GM12878 (cell line): Measurements from ENCODE around the gene PDGFA. TPM values are rescaled to one million over a fixed set of nuclear protein-coding genes. Genes with fewer than 3 reads are reported as not detected.

Experiments used
- ATAC-seq: fragments of 200-7000 bp; cut with Tn5 transposase; 3 replicates; pipeline ENCODE4 v1.9.1; 2020; ENCODE audit warnings: mild to moderate bottlenecking, moderate library complexity
- BruUV-seq: library from RNA; stranded (reverse); fragments of 400-500 nt; replicated peaks from 2 replicates; lab custom pipeline; 2021; lab: Mats Ljungman, UMichigan
- CTCF ChIA-PET: fragments of 300-600 bp; sonication (Branson Sonifier 250); formaldehyde crosslinking; extraction: SDS; loops from one replicate; lab custom pipeline; 2021; ENCODE audit warnings: inconsistent platforms; lab: Yijun Ruan, JAX
- POLR2A ChIA-PET: fragments of 350-600 bp; formaldehyde crosslinking; extraction: SDS; loops from one replicate; lab custom pipeline; 2021; ENCODE audit warnings: inconsistent platforms; lab: Charles Lee
- RAD21 ChIA-PET: fragments of 300-600 bp; sonication (Branson Sonifier 250); formaldehyde crosslinking; loops from one replicate; lab custom pipeline; 2023; ENCODE audit warnings: antibody characterized with exemption; ENCODE audit not compliant: unreplicated experiment; lab: Charles Lee
- SMC1A ChIA-PET: fragments of 300-600 bp; sonication (Branson Sonifier 250); formaldehyde crosslinking; loops from one replicate; lab custom pipeline; 2023; ENCODE audit not compliant: unreplicated experiment, uncharacterized antibody; lab: Charles Lee
- DNase-seq: peaks from one replicate; pipeline ENCODE4 v3.0.0-alpha.2; 2011; ENCODE audit warnings: low read depth, low spot score
- FAIRE-seq: peaks from 3 replicates; lab custom pipeline; 2011; peaks lifted over from hg19 to GRCh38; lab: Jason Lieb, UNC
- H2AFZ ChIP-seq: 2 replicates; pipeline ENCODE4 v1.6.0; 2011; ENCODE audit warnings: low read depth, low read length, control low read depth; ENCODE audit not compliant: control insufficient read depth
- H3K27ac ChIP-seq: 2 replicates; pipeline ENCODE4 v1.5.1; 2011; ENCODE audit warnings: control low read depth; ENCODE audit not compliant: control insufficient read depth, insufficient read depth
- H3K27me3 ChIP-seq, 2 experiments: replicated peaks in 1 of 2; 2 replicates each; pipeline versions ENCODE4 v1.6.0 to v1.6.1; 2011; ENCODE audit warnings: low read length in 1 of 2; ENCODE audit not compliant: control insufficient read depth in 2 of 2, insufficient read depth in 2 of 2
- H3K36me3 ChIP-seq, 2 experiments: 2 replicates each; pipeline ENCODE4 v1.5.1; 2011; ENCODE audit warnings: low read length in 1 of 2; ENCODE audit not compliant: control insufficient read depth in 2 of 2, insufficient read depth in 2 of 2
- H3K4me1 ChIP-seq: 2 replicates; pipeline ENCODE4 v1.6.1; 2011; ENCODE audit warnings: mild to moderate bottlenecking, low read length, moderate library complexity, mixed read lengths; ENCODE audit not compliant: control insufficient read depth, insufficient read depth
- H3K4me2 ChIP-seq: 2 replicates; pipeline ENCODE4 v1.6.0; 2011; ENCODE audit warnings: control low read depth; ENCODE audit not compliant: control insufficient read depth, insufficient read depth
- H3K4me3 ChIP-seq: fragments of 200-600 bp; sonication (generic); 2 replicates; pipeline ENCODE4 v1.5.1; 2016
- H3K79me2 ChIP-seq: 2 replicates; pipeline ENCODE4 v1.6.0; 2011; ENCODE audit warnings: low read length; ENCODE audit not compliant: control insufficient read depth, insufficient read depth
- H3K9ac ChIP-seq: 2 replicates; pipeline ENCODE4 v1.8.0; 2011; ENCODE audit warnings: low read length, control low read depth, mixed read lengths; ENCODE audit not compliant: control insufficient read depth, insufficient read depth
- H3K9me3 ChIP-seq: replicated peaks from 3 replicates; pipeline ENCODE4 v1.5.1; 2011; ENCODE audit warnings: mild to moderate bottlenecking, low read length; ENCODE audit not compliant: control insufficient read depth, insufficient read depth
- H4K20me1 ChIP-seq: 2 replicates; pipeline ENCODE4 v1.6.0; 2011; ENCODE audit not compliant: control insufficient read depth, insufficient read depth
- ATF2 ChIP-seq: IDR thresholded peaks from 2 replicates; pipeline ENCODE4 v1.6.1; 2012; ENCODE audit warnings: low read length, inconsistent platforms
- DPF2 ChIP-seq: fragments of 450-650 bp; IDR thresholded peaks from 2 replicates; pipeline ENCODE4 v1.6.1; 2017; ENCODE audit warnings: mild to moderate bottlenecking
- E2F4 ChIP-seq: IDR thresholded peaks from 2 replicates; pipeline ENCODE4 v1.6.1; 2012; ENCODE audit warnings: low read depth, low read length, improper control_type of control experiment
- IRF3 ChIP-seq: fragments of 450-650 bp; IDR thresholded peaks from 2 replicates; pipeline ENCODE4 v1.6.1; 2014; ENCODE audit warnings: mild to moderate bottlenecking
- MTA3 ChIP-seq: IDR thresholded peaks from 2 replicates; pipeline ENCODE4 v1.6.1; 2012; ENCODE audit warnings: low read length, inconsistent platforms, borderline replicate concordance
- POLR2AphosphoS5 ChIP-seq: IDR thresholded peaks from 2 replicates; pipeline ENCODE4 v1.6.1; 2011; ENCODE audit warnings: mild to moderate bottlenecking, low read length, inconsistent platforms
- RAD51 ChIP-seq: fragments of 450-650 bp; IDR thresholded peaks from 2 replicates; pipeline ENCODE4 v1.6.1; 2016; ENCODE audit warnings: moderate library complexity, mild to moderate bottlenecking, inconsistent platforms
- SIN3A ChIP-seq: IDR thresholded peaks from 2 replicates; pipeline ENCODE4 v1.6.1; 2012; ENCODE audit warnings: low read depth, low read length, improper control_type of control experiment
- SREBF2 ChIP-seq: IDR thresholded peaks from 2 replicates; pipeline ENCODE4 v1.6.1; 2012; ENCODE audit warnings: mild to moderate bottlenecking, low read length
- TCF3 ChIP-seq: IDR thresholded peaks from 2 replicates; pipeline ENCODE4 v1.6.1; 2012; ENCODE audit warnings: low read depth, mild to moderate bottlenecking, low read length, borderline replicate concordance; ENCODE audit not compliant: insufficient read depth
- ZBTB40 ChIP-seq: fragments of 450-650 bp; IDR thresholded peaks from 2 replicates; pipeline ENCODE4 v1.6.1; 2016; ENCODE audit warnings: mild to moderate bottlenecking, moderate library complexity, borderline replicate concordance
- WGBS: methylation state at CpG from one replicate; pipeline ENCODE4 v1.1.6; 2016; ENCODE audit warnings: low lambda C conversion rate; ENCODE audit not compliant: insufficient replicate concordance, insufficient coverage; ENCODE audit errors: missing lambda C conversion rate; 5-methylcytosine and 5-hydroxymethylcytosine counted together
- in situ Hi-C: fragments of 300-500 bp; cut with MboI; formaldehyde crosslinking; loops from 9 replicates; pipeline ENCODE4 v1.14.3; 2018; ENCODE audit warnings: mixed read lengths
- intact Hi-C: fragments of 100-400 bp; cut with micrococcal nuclease; formaldehyde crosslinking; loops from one replicate; pipeline ENCODE4 v1.14.2; 2022; ENCODE audit not compliant: unreplicated experiment
- polyA plus RNA-seq, 11 experiments: library from polyadenylated mRNA; depleted of rRNA in 4 of 11; unstranded in 6 of 11; stranded (reverse) in 5 of 11; fragments of >200 nt; fragmentation: Nextera tagmentation in 4 of 11; fragmentation: Illumina TruSeq in 1 of 11; extraction: Ambion mirVana in 4 of 11; extraction: Trizol in 1 of 11; gene quantifications; 1 replicate in 1 of 11; 2 replicates in 10 of 11; pipeline versions ENCODE4 v1.2.1 to v1.2.3, GENCODE V29; 2011 to 2016; ENCODE audit warnings: inconsistent platforms in 2 of 11, missing spikeins in 2 of 11, low read depth in 1 of 11
- total RNA-seq, 4 experiments: library from RNA; depleted of rRNA in 3 of 4; stranded (reverse); fragments of >200 nt in 3 of 4; fragmentation: Illumina TruSeq in 1 of 4; extraction: Trizol in 1 of 4; gene quantifications; 2 replicates each; pipeline versions ENCODE4 v1.2.1 to v1.2.3, GENCODE V29; 2013 to 2021

PDGFA gene
- total and polyA plus RNA-seq, 10 of the 15 experiments (the other 5 are each of a cell fraction or from before 2014, with no cell fraction given): 2.5 to 10.0 (median 5.6) TPM

- WGBS: 64% methylated on average over 22 of the region's 22 CpGs
Measured at GRCh38 chr7:491292-491957, 28.2 kb downstream of the PDGFA start.

More at GRCh38 chr7:491292-491957, 28.2 kb downstream of the PDGFA start:
- Histone ChIP-seq H3K27ac (no peak overlapping the region), H3K27me3 (no peaks in the 10 kb centered on the region), H4K20me1 (no peaks in the 10 kb centered on the region), H3K4me2 (no peak overlapping the region), H3K9me3 (no peaks in the 10 kb centered on the region; the same call in 2 of the 3 replicates), H3K4me1 (no peaks in the 10 kb centered on the region), H3K36me3 (no peaks in the 10 kb centered on the region), H3K79me2 (no peaks in the 10 kb centered on the region), H3K9ac (no peak overlapping the region), H2AFZ (no peak overlapping the region), H3K4me3 (no peak overlapping the region)
- RAD21 ChIA-PET: interaction anchor here (0.9 kb wide), 1 partner anchor 169 kb away, joined by 3 read pairs; no protein-coding TSS in a partner anchor
- no TSS peak for BruUV-seq
- TF ChIP-seq ATF2 (no peak), E2F4 (no peak), POLR2AphosphoS5 (no peak), IRF3 (no peak), ZBTB40 (no peak), DPF2 (no peak), SIN3A (no peak), MTA3 (no peak), TCF3 (no peak), SREBF2 (no peak), RAD51 (no peak)
- FAIRE-seq: no peak
- DNase-seq: no peak
- POLR2A ChIA-PET: interaction anchor here (0.9 kb wide), 1 partner anchor 111 kb away, joined by 3 read pairs; no protein-coding TSS in a partner anchor
- intact Hi-C loops (no loop called here), in situ Hi-C loops (no loop called here)
- SMC1A ChIA-PET: no interaction called here
- CTCF ChIA-PET: interaction anchor here (1.1 kb wide), 1 partner anchor 23 kb away, joined by 3 read pairs; no protein-coding TSS in a partner anchor
- no peak for ATAC-seq
